GM18873 (cell line): ENCODE data around the gene ZPBP2.
"Not testable (repeated sequence)": the region's sequence is repeated elsewhere in the genome, so short reads cannot be mapped to it uniquely, and the experiment has no call there.

Experiments used
- ATAC-seq: cut with Tn5 transposase; IDR thresholded peaks from one replicate; pipeline ENCODE4 v1.9.1; 2021; ENCODE audit warnings: mild to moderate bottlenecking, moderate library complexity, moderate number of reproducible peaks; ENCODE audit not compliant: unreplicated experiment, low FRiP score

ZPBP2 gene

GRCh38 chr17:39854909-39855308, 13.1 kb upstream of the ZPBP2 start:
- ATAC-seq, result no peak

- ATAC-seq, result not testable (repeated sequence)
These were observed 11.9 kb upstream of the ZPBP2 start for GRCh38 chr17:39855911-39856649.

- no peak for ATAC-seq
These were observed 6.8 kb upstream of the ZPBP2 start for GRCh38 chr17:39861235-39861634.

DNA sequence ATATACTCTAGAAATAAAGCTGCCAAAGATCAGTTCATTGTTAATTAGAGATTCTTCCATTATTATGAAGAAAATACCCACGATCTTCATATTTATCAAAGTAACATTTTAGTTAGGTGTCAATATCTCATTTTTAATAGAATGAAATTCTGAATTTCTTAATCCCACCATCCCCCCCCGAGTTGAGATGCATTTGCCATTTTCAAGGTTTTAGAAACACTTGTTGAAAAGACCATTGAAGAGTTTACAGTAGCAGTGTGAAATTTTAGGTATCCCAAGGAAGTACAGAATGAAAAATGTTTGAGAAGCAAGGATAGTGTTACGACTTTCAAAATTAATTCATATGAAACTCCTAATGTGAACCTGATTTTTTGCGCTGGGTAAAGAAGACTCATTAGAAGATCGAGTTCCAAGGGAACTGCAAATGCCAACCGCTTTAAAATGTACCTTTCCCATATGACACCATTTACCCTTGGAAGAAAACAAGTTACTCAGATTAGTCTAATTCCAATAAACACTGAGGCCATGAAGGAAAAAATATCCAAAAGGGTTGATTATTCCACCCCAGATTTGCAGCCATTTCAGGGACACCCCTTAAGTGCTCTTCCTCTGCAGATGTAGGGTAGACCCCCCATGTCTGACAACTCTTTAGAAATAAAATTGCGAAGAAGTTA, 4.6 kb upstream of the ZPBP2 start:
- no peak for ATAC-seq

- ATAC-seq, result no peak
These were observed 3.9 kb upstream of the ZPBP2 start, which contains the start of gene IKZF3 for GRCh38 chr17:39863918-39864746. Gene IKZF3 (minus strand): TSS chr17:39864312. CDS start chr17:39864126, 186 bp downstream.

DNA sequence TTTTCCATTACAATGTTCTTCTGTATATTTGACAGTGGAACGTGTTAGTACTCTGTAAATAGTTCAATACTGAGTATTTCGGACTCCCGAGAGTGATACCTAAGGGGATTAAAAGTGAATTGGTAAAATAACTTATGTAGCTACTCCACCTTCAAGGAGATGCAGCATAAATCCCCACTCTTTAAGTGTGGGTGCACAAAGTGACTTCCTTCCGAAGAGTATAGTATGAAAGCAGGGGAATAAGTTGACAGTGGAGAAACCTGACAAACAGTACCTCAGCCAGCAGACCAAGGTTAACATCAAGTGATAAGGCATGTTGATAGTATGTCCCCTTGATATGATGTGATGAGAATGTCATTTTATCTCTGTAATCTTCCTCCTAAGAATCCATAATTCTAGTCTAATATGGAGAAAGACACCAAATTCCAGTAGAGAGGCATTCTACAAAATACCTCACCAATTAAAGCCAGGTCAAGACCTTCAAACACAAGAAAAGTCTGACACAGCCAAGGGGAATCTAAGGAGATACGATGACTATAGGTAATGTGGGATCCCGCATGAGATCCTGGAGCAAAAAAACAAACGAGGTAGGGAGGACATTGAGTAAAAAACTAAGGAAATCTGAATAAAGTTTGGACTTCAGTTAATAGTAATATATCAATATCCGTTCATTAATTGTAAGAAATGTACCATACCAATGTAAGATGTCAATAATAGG, 1.8 kb upstream of the ZPBP2 start:
- ATAC-seq, result no peak

DNA sequence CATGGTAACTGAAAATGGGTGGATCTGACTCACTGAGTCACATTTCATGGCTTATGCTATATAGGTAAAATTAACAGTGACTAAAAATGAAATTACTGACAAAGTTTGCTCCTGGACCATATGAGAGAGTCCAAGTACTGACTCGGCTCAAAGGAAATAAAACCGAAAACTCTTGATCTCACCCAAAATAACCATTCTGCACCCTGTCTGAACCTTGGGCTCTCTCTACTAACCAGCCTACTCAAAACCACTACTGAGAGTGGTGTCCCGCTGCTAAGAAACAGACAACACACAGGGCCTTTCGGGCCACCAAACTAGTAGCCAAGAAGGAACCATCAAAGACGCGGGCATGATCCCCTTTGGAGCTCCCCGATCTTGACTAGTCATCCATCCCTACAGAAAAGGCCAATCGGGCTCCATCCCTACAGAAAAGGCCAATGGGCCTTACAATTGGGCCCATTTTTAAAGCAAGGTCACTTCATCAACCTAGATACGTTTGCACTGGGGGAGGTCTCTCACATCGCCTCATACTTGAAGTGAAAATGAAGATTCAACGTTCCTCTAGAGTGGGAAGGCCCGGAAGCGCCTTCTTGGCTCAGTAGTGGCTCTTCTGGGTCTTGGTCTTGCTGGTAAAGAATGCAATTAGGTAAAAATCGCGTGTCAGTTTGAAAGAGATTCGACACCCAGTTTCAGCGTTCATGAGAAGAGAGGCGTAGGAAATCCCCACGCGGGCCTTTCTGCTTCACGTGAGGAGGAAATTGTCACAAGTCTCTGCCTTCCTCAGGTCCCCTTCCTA, 720 bp upstream of the ZPBP2 start:
- ATAC-seq, result peak; percentile 54

GRCh38 chr17:39868554-39868942, 546 bp downstream of the ZPBP2 start:
- ATAC-seq, result no peak

GRCh38 chr17:39870776-39871175, 2.8 kb downstream of the ZPBP2 start:
- no peak for ATAC-seq

DNA sequence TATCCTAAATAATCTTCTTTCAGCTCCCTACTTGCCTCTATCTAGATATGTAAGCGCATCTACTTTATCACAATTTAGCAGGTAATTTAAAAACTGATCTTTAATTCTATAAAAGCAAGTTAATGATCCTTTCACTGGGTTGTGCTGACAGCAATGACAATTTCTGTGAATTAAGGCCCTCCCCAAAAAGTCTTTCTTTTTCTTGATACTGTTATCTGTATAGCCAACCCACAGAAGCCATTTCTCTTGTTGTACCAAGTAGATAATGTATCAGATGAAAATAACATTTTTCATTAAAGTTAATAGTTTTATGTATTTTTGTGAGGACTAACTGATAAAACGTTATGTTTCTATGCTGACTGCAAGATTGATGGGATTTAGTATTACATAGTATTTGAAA, 3.8 kb downstream of the ZPBP2 start:
- ATAC-seq, result no peak

GRCh38 chr17:39872751-39873150, 4.7 kb downstream of the ZPBP2 start:
- no peak for ATAC-seq

- ATAC-seq, result not testable (repeated sequence)
These were observed 18.1 kb downstream of the ZPBP2 start for GRCh38 chr17:39886102-39886501.

DNA sequence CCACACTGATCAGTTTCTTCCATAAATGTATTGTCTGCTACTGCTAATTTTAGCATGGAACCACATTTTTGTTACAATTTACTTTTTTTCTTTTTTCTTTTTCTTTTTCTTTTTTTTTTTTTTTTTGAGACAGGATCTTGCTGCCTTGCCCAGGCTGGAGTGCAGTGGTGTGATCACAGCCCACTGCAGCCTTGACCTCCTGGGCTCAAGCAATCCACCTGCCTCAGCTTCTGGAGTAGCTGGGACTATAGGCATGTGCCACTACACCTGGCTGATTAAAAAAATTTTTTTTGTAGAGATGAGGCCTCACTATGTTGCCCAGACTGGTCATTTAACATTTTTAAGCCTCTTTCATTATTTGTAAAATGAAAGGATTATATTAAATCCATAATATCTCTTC, 19.1 kb downstream of the ZPBP2 start:
- ATAC-seq, result no peak

DNA sequence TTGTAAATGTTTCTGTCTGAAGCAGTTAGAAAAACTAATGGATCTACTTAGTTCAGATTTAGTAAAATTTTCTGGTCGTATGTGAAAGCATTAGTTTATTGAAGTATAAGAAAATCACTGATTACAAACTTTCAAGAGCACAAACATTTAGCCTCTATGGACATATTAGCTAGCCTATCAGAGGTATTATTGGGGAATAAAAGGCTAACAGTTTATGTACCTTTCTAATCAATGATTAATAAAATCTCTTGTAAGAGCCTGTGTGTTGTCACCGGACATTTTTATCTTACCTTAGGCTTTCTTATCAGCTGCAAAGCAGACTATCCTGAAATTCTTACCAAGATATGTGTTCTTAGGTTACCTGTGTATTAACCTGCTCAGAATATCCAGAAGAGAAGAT, 21.2 kb downstream of the ZPBP2 start:
- ATAC-seq, result no peak

- no peak for ATAC-seq
These were observed 26.8 kb downstream of the ZPBP2 start for GRCh38 chr17:39894681-39895376.

- ATAC-seq, result no peak
These were observed 30.1 kb downstream of the ZPBP2 start for GRCh38 chr17:39898088-39898487.

DNA sequence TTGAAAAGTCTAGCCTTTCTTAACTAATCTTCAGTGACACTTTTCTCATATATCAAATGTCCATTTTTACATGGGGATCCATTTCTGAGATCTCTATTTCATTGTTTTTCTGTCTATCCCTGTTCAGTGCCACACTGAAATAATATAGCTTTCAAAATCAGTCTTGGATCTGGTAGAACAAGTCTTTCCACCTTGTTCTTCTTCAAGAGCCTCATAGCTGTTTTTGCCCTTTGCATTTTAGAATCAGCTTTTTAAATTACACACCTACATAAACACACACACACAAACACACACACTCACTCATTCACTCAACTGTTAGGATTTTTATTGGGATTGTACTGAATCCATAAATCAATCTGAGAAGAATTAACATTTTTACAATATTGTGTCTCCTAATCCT, 31.2 kb downstream of the ZPBP2 start:
- ATAC-seq, result no peak

DNA sequence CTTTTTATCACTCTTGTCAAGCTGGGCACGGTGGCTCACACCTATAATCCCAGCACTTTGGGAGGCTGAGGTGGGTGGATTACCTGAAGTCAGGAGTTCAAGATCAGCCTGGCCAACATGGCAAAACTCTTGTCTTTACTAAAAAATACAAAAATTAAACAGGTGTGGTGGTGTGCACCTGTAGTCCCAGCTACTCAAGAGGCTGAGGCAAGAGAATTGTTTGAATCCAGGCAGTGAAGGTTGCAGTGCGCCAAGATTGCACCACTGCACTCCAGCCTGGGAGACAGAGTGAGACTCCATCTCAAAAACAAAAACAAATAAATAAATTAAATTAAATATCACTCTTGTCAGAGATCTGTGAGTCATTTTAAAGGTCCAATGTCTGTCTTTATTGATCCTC, 34.0 kb downstream of the ZPBP2 start:
- ATAC-seq, result not testable (repeated sequence)
